ENCODE results near the gene STX5.
"Not testable (repeated sequence)": the region's sequence is repeated elsewhere in the genome, so short reads cannot be mapped to it uniquely, and the experiment has no call there.

STX5 gene

GRCh38 chr11:62854013-62854824 is 22.4 kb upstream of the STX5 start:
- no peak for DNase-seq

GRCh38 chr11:62853279-62853965 is 21.6 kb upstream of the STX5 start:
- DNase-seq = no peak

GRCh38 chr11:62852523-62853188 is 20.8 kb upstream of the STX5 start:
- no peak for DNase-seq

GRCh38 chr11:62851807-62852522 is 20.1 kb upstream of the STX5 start:
- no peak for DNase-seq

GRCh38 chr11:62850911-62851806 is 19.3 kb upstream of the STX5 start:
- no peak for DNase-seq

- DNase-seq = no peak
These were observed 16.0 kb upstream of the STX5 start for GRCh38 chr11:62847767-62848314.

- no peak for DNase-seq
These were observed 14.3 kb upstream of the STX5 start for GRCh38 chr11:62846177-62846576.

GRCh38 chr11:62844154-62844553 is 12.3 kb upstream of the STX5 start:
- DNase-seq = no peak

- peak; percentile 66 for DNase-seq
These were observed 11.6 kb upstream of the STX5 start for GRCh38 chr11:62843466-62843865.

GRCh38 chr11:62842891-62843290 is 11.0 kb upstream of the STX5 start:
- not testable (repeated sequence) for DNase-seq

- no peak for DNase-seq
These were observed 10.4 kb upstream of the STX5 start for GRCh38 chr11:62842171-62842741.

GRCh38 chr11:62841361-62842170 is 9.7 kb upstream of the STX5 start:
- peak; percentile 100 for DNase-seq

- not testable (repeated sequence) for DNase-seq
These were observed 9.0 kb upstream of the STX5 start for GRCh38 chr11:62840721-62841360.

GRCh38 chr11:62839050-62839945 is 7.4 kb upstream of the STX5 start, which contains the start of gene WDR74:
Gene WDR74, minus strand, starts transcription at chr11:62839590. Its CDS starts 20 bp downstream, at chr11:62839570.
- DNase-seq = peak; percentile 92

GRCh38 chr11:62835336-62835735 is 3.5 kb upstream of the STX5 start:
- DNase-seq = no peak

- no peak for DNase-seq
These were observed 734 bp upstream of the STX5 start, which contains the start of gene TEX54 for GRCh38 chr11:62832336-62833234. Gene TEX54, minus strand, starts transcription at chr11:62832841.

- DNase-seq = no peak
These were observed 839 bp downstream of the STX5 start for GRCh38 chr11:62830904-62831519.
